GM12892 (cell line): Measurements from ENCODE around the gene COL16A1.

Experiments
- POLR2A ChIP-seq: IDR thresholded peaks from 2 replicates; pipeline ENCODE4 v1.6.1; 2011; ENCODE audit warnings: low read depth, low read length, control low read depth
- POLR2AphosphoS5 ChIP-seq: IDR thresholded peaks from 2 replicates; pipeline ENCODE4 v1.6.1; 2011; ENCODE audit warnings: low read depth, low read length, control low read depth

DNA sequence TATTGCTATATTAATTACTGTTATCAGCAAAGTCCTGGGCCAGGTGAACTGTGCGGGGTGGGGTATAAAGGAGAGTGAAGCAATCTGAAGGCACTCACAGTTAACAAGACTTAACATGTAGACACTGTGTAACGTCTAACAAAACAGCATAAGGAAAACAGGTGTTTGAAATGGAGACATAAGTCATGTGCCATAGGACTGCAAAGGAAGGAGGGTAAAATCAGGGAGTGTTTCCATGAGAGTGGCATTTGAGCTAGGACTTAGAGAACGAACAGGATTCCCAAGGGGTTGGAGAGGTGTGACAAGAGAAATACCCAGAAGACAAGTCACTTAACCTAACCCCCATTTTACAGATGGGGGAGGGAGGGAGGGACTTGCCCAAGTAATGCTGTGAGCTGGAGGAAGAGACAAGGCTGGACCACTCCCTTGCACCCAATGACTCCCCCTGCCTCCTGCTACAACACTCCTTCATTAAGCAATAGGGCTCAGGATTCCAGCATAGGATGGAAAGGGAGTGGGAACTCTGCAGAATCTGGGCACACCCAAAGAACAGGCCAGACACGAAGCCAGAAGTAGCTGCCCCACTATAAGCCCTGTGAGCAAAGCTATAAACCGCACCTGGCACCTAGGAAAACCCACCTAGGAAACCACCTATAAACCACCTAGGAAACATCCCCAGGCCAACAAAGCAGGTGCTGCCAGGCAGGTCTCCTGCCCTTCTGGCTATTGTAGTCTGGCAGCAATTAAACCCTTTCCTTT is 65.7 kb downstream of the COL16A1 start:
- TF ChIP-seq POLR2A = no peak
- no peak for TF ChIP-seq POLR2AphosphoS5
